HG02852 (cell line): ENCODE results near the gene HEPACAM2.

Source experiments
- ATAC-seq: cut with Tn5 transposase; IDR thresholded peaks from one replicate; pipeline ENCODE4 v1.9.1; 2021; ENCODE audit warnings: mild to moderate bottlenecking, moderate library complexity; ENCODE audit not compliant: unreplicated experiment

The HEPACAM2 gene

DNA sequence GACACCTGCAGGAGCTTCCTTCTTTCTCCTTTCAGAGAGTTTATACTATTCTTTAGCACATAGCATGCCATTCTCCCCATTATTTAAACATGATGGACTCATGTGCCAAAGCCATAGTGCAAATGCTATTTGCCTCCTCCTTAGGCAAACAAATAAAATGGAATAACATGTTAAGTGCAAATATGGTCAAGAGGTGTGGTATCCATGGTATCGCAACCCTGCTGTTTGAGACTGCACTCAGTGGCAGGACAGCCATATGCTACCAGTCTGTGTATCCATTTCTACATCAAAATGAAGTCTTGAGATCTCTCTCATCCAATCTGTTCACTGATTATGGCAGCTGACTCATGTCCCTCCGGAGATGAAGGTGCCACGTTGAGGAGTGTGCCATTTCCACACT, 22.8 kb downstream of the HEPACAM2 start:
- ATAC-seq = no peak

DNA sequence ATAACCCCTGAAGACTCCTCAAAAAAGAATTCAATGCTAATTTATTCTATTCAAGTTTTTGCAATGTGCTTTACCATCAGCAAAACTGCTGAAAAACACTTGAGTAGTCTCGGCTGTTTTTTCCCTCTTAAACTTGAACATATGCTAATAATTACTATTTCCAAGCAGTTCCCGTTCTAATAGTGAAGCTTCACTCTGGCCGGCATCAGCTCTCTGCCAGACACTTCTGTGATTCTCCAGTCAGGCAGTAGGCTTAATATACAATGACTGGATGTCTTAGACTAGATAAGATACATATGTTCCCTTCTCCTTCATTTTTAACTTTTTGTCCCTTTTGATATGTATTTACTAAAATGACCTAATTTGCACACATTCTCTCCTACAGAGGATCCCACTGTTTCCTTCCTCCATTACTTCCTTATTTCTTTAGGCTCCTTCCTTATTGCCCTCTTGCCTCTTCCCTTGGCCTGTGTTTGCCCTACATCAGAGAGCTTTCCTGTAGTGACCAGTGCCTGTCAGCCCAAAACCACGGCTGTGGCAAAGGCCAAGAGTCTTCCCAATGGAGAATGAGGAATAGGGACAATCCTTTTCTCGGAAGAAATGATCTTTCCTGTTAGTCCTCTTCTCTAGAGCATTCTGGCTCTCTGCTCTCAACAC, 23.5 kb downstream of the HEPACAM2 start:
- no peak for ATAC-seq

DNA sequence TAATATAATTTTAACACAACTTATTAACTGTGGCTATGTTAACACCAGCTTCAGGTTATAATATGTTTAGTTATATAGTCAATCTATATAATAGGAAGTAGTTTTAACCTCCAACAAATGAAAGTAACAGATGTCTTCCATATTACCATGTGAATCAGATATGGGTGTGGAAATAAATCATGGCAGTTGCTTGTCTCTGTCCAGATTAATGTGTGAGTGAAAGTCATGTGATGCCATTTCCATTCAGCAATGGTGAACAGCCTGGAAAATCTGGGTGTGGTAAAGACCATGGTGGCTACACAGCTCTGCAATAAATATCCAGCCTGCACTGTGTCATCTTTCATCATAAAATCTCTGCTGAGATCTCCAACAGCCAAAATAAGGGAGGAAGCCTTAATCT, 27.8 kb downstream of the HEPACAM2 start:
- no peak for ATAC-seq

DNA sequence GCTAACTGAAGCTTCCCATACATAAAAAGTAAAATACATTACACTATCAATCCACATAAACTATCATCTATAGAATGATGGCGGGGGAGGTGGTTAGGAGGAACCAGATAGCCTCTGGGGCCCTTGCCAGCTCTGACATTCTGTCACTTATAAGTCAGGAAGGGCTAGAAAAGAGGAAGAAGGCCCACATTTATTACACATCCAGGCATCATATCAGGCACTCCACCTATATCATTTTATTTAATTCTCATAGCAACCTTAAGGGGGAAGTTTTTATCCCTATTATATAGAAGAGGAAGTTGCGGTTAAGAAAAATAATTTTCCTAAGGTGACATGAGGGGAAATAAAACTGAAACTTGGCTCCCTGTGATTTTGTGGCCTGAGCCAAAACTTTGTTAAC, 29.9 kb downstream of the HEPACAM2 start:
- no peak for ATAC-seq

DNA sequence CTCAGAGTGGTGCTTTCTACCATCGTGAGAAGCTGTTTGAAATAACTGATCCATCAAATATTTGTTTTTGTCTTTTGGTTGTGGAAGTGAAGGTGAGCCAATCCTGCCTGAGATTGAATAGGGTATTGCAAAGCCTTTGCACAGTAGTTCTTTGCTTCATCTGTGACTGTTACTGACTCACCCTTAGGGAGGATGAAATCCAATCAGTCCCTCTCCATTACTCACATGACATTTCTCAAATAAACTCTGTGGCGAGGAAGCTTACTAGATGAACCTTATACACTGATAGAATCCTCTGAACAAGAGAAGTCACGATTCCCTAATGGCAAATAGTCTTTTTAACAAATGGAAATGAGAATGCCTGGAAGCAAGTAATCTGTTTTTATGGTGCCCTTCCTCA, 31.9 kb downstream of the HEPACAM2 start:
- ATAC-seq = no peak

DNA sequence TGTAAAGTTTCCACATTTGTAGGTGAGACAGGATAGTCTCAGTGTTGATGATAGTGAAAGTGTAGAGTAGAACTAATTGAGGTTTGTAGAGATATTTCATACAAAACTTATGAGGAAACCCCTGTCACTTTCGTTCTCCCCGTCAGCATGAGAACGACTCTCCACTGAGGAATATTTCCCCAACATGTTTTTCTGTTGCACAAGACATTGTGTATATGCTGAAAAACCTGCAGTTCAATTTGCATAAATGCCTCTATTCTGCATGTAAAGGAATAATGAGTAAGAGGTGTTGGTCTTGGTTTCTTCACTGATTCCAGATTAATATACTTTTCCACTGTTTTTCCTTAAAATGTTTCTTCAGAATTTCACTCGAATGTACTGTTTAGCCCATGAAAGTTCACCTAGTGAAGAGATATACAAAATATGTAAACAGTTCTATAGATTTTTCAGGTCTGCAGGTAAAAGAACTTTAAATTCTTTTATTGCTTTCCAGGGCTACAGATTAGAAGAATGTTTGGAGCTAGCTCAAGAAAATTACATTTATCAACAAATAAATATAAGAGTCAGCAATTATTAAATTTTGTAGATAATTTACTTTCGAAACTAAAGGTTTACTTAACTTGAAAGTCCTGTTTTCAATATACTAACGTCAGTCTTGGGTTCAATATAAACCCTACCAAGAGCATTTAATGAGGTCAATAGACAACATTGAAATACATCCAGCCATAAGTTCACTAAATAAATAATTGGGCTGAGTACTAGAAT, 37.2 kb downstream of the HEPACAM2 start:
- no peak for ATAC-seq

DNA sequence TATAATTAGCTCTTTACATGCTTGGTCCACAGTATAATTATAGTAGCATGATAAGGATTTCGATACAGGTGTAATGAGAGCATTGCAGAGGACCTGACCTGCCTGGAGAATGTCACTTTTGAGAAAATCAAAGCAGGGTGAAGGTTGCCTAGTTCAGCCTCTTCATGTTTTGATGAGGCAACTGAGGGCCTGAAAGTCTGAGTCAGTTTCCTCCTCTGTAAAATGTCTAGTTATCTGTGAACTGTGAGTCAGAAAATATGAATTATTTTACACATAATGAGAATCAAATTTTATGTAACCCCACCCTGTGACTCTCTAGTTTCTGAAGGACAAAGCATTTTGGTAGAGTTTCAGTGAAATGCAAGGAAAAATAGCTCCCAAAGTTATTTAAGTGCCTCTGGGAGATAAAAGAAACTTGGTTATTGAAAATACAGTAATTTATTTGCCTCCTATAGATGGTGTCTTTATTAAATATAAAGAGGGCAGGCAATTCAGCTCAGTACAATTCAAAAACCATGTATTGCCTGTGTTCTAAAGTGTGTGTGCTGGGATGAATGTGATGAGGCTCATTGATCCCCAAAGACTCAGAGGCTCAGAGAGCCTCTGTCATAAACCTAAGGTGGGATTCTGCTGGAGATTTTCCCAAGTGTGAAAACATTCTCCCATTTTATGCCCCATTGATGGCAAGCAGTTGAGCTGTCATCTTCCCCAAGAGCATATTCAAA, 40.8 kb downstream of the HEPACAM2 start:
- no peak for ATAC-seq

DNA sequence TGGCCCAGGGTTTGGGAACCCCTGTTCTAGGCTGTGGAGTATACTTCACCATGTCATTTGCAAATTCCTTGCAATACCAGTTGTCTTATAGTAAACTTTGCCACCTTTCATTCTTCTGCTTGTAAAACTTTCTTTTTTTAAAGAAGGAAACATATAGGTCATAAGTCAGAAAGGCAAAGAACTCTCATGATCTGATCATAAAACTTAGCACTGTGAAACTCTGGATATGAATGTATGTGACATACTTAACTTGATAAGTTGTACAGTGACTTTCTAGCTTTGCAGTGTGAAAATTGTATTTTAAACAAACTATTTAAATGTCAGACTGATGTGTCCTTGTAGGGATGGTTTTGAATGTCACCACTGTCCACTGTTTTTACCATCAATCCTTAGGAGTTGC, 47.1 kb downstream of the HEPACAM2 start:
- no peak for ATAC-seq

DNA sequence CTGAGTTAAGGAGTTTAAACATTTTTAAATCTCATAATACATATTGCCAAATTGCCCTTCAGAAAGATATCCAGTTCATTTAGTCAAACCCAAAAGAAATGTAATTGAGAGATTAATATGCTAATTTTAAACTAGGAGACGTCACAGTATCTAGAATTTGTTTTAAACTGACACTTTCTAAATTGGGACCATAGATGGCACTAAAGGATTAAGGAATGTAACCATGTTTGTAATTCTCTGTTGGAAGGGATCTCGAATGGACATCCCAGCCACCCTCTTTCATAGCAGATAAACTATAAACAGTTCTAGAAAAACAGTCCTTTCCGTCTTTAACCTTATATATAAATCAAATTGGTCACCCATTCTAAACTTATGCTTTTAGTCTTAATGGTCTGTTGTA, 48.1 kb downstream of the HEPACAM2 start:
- no peak for ATAC-seq

DNA sequence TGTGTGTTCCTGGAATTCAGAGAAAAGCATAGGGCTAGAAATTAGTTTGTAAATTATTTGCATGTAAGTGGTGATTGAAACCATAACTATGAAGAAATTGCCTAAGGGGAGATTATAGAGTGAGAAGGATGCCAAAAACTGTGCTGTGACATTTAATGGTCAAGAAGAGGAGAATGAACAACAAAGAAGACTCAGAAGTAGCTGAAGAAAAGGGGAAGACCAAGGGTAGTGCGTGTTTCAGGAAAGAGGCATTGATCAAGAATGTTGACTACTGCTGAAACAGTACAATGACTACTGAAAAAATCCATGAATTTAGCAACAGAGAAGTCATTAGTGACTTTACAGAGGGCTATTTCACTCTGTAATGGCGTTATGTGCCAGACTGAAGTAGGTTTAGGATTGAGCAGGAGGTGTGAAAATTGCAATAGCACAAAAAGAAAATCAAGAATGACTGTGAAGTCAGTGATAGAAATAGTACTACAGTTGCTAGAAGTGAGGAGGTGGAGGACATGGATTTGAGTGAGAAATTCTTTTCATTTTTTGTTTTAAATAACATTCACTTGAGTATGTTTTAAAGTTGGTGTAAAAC, 49.2 kb downstream of the HEPACAM2 start:
- ATAC-seq = no peak

DNA sequence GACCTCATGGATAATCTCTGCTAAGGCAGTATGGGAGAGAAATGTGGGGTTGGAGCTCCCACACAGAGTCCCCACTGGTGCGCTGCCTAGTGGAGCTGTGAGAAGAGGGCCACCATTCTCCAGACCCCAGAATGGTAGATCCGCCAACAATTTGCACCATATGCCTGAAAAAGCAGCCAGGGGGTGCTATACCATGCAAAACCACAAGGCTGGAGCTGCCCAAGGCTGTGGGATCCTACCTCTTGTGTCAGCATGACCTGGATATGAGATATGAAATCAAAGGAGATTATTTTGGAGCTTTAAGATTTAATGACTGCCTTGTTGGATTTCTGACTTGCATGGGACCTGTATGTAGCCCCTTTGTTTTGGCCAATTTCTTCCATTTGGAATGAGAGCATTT, 51.0 kb downstream of the HEPACAM2 start:
- no peak for ATAC-seq

DNA sequence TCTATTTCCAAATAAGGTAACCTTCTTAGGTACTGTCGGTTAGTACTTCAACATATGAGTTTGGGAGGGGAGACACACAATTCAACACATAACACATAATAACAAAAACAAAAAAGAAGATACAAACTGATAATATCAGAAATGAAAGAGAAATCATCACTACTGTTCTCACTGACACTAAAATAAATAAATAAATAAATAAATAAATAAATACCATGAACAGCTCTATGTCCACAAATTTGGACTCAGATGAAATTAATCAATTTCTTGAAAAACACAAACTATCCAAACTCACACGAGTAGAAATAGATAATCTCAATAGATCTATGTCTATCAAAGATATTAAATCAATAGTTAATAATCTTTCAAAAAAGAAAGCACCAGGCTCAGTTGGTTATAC, 53.6 kb downstream of the HEPACAM2 start:
- ATAC-seq = no peak

DNA sequence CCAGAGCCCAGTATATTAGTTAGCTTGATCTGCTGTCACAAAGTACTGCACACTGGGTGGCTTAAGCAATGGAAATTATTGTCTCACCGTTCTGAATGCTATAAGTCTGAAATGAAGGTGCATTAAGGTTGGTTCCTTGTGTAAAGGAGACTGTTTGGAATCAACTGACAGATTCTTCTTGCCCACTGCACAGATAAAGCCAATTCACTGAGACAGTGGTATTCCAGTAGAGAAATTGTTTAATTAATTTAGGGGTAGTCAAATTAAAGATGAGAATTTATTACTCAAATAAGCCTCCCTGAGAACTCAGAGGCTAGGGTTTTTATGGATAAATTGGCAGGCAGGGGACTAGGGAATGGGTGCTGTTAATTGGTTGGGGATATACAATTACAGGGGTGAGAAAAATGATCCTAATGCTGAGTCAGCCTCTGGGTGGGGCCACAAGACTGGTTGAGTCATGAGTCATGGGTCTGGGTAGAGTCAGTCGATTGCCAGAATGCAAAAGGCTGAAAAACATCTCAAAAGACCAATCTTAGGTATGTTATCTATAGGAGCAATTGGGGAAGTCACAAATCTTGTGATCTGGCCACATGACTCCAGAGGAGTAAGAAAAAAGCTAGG, 54.6 kb downstream of the HEPACAM2 start:
- no peak for ATAC-seq

DNA sequence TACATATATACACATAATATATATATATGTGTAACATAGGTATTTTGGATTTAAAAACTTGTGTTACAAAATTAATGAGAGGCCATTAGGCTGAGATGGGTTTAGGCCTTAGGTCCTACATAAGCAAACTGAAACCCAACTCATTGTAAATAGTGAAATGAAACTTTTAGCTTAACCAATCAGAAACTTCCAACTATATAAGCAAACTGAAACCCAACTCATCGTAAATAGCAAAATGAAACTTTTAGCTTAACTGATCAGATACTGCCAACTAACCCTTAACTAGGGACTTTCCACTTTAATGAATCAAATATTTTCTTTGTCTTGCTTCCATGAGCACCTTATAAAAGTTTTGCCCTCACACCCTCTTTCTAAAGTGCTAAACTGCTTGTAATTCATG, 60.8 kb downstream of the HEPACAM2 start:
- peak; percentile 100 for ATAC-seq

DNA sequence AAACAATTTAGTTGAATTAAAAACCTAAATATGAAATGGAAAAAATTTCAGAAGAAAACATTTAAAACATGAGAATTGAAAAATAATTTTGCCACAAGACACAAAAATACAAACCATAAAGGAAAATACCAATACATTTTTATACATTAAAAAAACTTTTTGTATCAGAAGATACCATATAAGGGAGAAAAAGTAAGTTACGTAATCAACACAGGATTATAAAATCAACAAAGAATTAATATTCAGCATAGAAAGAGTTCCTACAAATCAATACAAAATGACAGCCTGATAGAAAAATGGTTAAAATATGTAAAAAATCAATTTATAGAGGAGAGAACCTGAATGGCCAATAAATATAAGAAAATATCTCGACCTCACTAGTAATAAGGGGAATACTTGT, 61.5 kb downstream of the HEPACAM2 start:
- ATAC-seq = no peak

DNA sequence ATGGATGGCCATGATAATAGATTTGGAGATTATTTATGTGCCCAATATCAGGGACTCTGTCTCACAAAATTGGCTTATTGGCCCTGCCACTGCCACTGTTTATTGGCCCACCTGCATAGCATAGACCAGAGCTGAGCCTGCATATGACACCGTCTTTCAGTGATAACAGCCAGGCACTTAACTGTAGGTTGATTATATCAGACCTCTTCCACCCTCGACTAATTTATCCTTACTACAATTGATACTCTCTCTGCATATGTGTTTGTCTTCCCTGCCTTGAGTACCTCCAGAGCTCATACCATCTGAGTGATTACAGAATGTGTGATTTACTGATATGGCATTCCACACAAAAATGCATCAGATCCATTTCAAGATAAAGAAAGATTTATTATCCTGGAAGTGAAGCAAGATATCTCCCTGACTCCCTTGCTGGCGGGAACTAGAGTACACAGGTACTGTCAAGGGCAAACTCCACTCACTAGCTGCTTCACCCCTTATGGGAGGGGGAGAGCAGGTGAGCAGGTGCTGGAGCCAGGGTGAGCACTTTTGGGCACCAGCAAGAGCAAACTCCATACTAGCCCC, 65.0 kb downstream of the HEPACAM2 start:
- no peak for ATAC-seq

DNA sequence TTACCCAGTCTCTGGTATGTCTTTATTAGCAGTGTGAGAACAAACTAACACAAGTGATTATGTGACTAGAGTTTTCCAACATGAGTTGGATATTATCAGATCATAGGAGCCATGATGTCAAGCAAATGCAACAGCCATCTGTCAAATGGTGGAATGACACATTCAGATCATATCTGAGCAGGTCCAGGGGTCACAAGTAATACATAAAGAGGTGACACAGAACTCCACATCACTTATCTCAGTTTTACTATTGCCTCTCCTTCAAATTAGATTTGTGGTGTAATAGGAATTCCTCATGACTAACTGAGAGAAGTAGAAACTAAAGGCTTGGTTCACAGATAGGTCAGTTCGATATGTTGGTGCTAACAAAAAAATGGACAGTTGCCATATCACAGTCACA, 65.9 kb downstream of the HEPACAM2 start:
- ATAC-seq = no peak

DNA sequence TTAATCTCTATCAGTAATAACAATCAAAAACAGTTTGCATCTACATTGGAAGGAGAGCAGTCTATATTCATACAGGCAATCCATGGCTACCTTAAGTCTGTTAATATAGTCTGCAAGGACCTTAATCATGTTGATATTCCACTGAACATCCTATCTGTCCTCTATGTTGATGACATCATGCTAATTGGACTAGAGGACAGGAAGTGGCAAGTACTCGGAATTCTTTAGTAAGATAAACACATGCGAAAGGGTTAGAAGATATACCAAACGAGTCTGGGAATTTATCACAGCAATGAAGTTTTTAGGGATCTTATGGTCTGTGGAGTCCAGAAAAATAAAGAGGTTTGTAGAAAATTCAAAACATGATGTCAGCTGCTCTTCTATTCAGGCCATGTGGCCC, 66.8 kb downstream of the HEPACAM2 start:
- no peak for ATAC-seq

DNA sequence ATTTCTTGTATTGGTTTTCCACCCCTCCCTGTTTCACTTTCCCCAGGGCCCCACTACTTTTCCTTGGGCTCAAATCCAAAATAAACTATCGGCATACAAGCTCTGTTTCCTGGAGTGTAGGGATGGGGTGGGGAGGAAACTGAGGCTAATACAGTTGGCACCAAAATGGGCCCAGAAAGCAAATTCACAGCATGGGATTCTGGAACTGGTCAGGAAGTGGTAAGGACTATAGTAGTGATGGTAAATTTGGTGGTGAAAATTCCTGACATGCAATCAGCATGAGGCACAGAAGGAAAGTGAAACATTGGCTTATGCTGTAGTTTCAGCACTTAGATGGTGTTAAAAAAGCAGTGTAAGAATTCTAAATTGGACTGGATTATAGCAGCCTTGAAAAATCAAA, 69.4 kb downstream of the HEPACAM2 start:
- no peak for ATAC-seq

DNA sequence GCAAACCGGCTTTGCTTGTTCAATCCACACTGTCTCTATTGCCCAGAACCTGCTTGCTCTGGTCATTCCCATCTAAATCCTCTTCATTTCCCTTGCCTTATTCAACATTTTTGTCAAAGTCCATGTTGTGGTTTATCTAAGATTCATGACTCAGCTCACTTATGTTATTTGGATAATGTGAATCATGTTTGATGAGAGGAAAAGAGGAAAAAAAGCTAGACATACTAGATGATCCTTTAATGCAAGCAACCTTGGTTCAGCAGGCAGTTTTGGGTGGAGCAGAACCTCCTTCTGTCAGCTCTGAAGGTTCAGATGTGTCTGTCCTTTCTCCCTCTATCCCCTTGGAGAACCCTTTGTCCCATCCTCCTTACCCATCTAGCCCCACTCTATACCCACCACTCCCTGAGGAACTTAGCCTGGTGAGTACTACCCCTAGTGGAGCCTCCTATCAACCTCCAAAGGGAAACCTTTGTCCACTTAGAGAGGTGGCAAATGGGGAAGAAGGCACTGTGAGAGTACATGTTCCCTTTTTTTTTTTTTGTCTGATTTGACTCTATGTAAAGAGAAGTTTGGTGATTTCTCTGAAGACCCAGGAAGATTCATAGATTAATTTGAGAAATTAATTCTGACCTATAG, 76.0 kb downstream of the HEPACAM2 start:
- no peak for ATAC-seq
